Germinal center (tissue), 1 donor: Measurements from ENCODE around the gene SOX2.

ENCODE experiments used
- DNase-seq: peaks from one replicate; pipeline ENCODE4 v3.0.0; 2012; ENCODE audit warnings: mixed read lengths, low spot score

Gene SOX2

GRCh38 chr3:181704421-181705085, 7.2 kb upstream of the SOX2 start:
- DNase-seq = no peak

GRCh38 chr3:181705086-181705480, 6.6 kb upstream of the SOX2 start:
- no peak for DNase-seq

- no peak for DNase-seq
These were observed 3.7 kb upstream of the SOX2 start for GRCh38 chr3:181707980-181708379.

- DNase-seq = no peak
These were observed 2.0 kb upstream of the SOX2 start for GRCh38 chr3:181709537-181710279.

GRCh38 chr3:181710345-181711291, 1.1 kb upstream of the SOX2 start:
- no peak for DNase-seq

GRCh38 chr3:181712226-181712552, 464 bp downstream of the SOX2 start:
- DNase-seq = no peak

GRCh38 chr3:181712553-181713279, 991 bp downstream of the SOX2 start:
- DNase-seq = no peak

- DNase-seq = no peak
These were observed 1.5 kb downstream of the SOX2 start for GRCh38 chr3:181713280-181713647.

GRCh38 chr3:181713676-181714612, 2.2 kb downstream of the SOX2 start:
- DNase-seq = no peak

- DNase-seq = no peak
These were observed 4.0 kb downstream of the SOX2 start for GRCh38 chr3:181715571-181716340.

- no peak for DNase-seq
These were observed 5.2 kb downstream of the SOX2 start for GRCh38 chr3:181716966-181717365.

GRCh38 chr3:181717549-181718171, 5.9 kb downstream of the SOX2 start:
- DNase-seq = no peak

GRCh38 chr3:181718369-181718768, 6.6 kb downstream of the SOX2 start:
- no peak for DNase-seq

GRCh38 chr3:181718987-181719911, 7.5 kb downstream of the SOX2 start:
- no peak for DNase-seq

- no peak for DNase-seq
These were observed 8.4 kb downstream of the SOX2 start for GRCh38 chr3:181719991-181720680.

- DNase-seq = no peak
These were observed 9.5 kb downstream of the SOX2 start for GRCh38 chr3:181721046-181721875.

- no peak for DNase-seq
These were observed 10.4 kb downstream of the SOX2 start for GRCh38 chr3:181722156-181722555.
